HUES6 (cell line): ENCODE measurements around the gene SEMA5B.
A peak's percentile ranks its signal among the peaks of the same experiment; 100 is the strongest.

Source experiments
- H3K27ac ChIP-seq: 2 replicates; pipeline ENCODE4 v1.7.0; 2013; ENCODE audit warnings: low read depth, mild to moderate bottlenecking, low read length, inconsistent platforms
- H3K27me3 ChIP-seq: 2 replicates; pipeline ENCODE4 v1.6.1; 2013; ENCODE audit warnings: low read length; ENCODE audit not compliant: control insufficient read depth, insufficient read depth
- H3K36me3 ChIP-seq: 2 replicates; pipeline ENCODE4 v1.6.1; 2013; ENCODE audit warnings: low read length; ENCODE audit not compliant: control insufficient read depth, insufficient read depth
- H3K4me1 ChIP-seq: 2 replicates; pipeline ENCODE4 v1.6.1; 2013; ENCODE audit warnings: low read length; ENCODE audit not compliant: control insufficient read depth, insufficient read depth
- H3K4me3 ChIP-seq: 2 replicates; pipeline ENCODE4 v1.5.1; 2013; ENCODE audit warnings: low read depth, low read length
- H3K9ac ChIP-seq: one replicate; pipeline ENCODE4 v1.6.1; 2013; ENCODE audit warnings: mild to moderate bottlenecking, low read length
- H3K9me3 ChIP-seq: 2 replicates; pipeline ENCODE4 v1.6.1; 2013; ENCODE audit warnings: low read depth, low read length; ENCODE audit not compliant: control insufficient read depth, insufficient read depth

The SEMA5B gene

GRCh38 chr3:122923611-122924010 lies 104.0 kb downstream of the SEMA5B start:
- peaks cover 8% of the 10 kb centered on the region; the same call in 1 of the 2 replicates for H3K4me1 ChIP-seq
- no peaks in the 10 kb centered on the region for H3K36me3 ChIP-seq
- H3K27me3 ChIP-seq, result peaks cover 59% of the 10 kb centered on the region
- H3K9ac ChIP-seq, result no peak overlapping the region
- H3K27ac ChIP-seq, result no peak overlapping the region
- H3K9me3 ChIP-seq, result no peaks in the 10 kb centered on the region
- H3K4me3 ChIP-seq, result no peak overlapping the region

- Histone ChIP-seq H3K9me3 (no peaks in the 10 kb centered on the region), H3K4me3 (peak overlapping the region; percentile 62), H3K9ac (no peak overlapping the region), H3K27me3 (peaks cover 59% of the 10 kb centered on the region), H3K27ac (no peak overlapping the region), H3K4me1 (peaks cover 8% of the 10 kb centered on the region; the same call in 1 of the 2 replicates), H3K36me3 (no peaks in the 10 kb centered on the region)
Observed at GRCh38 chr3:122921791-122922651, 105.5 kb downstream of the SEMA5B start.

GRCh38 chr3:122920986-122921385 lies 106.6 kb downstream of the SEMA5B start:
- Histone ChIP-seq H3K9ac (no peak overlapping the region), H3K27ac (no peak overlapping the region), H3K36me3 (no peaks in the 10 kb centered on the region), H3K27me3 (peaks cover 57% of the 10 kb centered on the region), H3K4me1 (peaks cover 8% of the 10 kb centered on the region; the same call in 1 of the 2 replicates), H3K9me3 (no peaks in the 10 kb centered on the region), H3K4me3 (no peak overlapping the region)

- Histone ChIP-seq H3K4me3 (no peak overlapping the region), H3K36me3 (no peaks in the 10 kb centered on the region), H3K9ac (no peak overlapping the region), H3K9me3 (no peaks in the 10 kb centered on the region), H3K27ac (no peak overlapping the region), H3K4me1 (peaks cover 8% of the 10 kb centered on the region; the same call in 1 of the 2 replicates), H3K27me3 (peaks cover 43% of the 10 kb centered on the region)
Observed at GRCh38 chr3:122919291-122919610, 108.3 kb downstream of the SEMA5B start.

GRCh38 chr3:122918576-122919290 lies 108.8 kb downstream of the SEMA5B start:
- H3K9me3 ChIP-seq, result no peaks in the 10 kb centered on the region
- H3K4me3 ChIP-seq, result no peak overlapping the region
- peaks cover 8% of the 10 kb centered on the region; the same call in 1 of the 2 replicates for H3K4me1 ChIP-seq
- H3K9ac ChIP-seq, result no peak overlapping the region
- no peaks in the 10 kb centered on the region for H3K36me3 ChIP-seq
- H3K27me3 ChIP-seq, result peaks cover 43% of the 10 kb centered on the region
- H3K27ac ChIP-seq, result no peak overlapping the region

GRCh38 chr3:122917412-122917811 lies 110.2 kb downstream of the SEMA5B start:
- no peak overlapping the region for H3K4me3 ChIP-seq
- H3K27me3 ChIP-seq, result peaks cover 40% of the 10 kb centered on the region
- H3K36me3 ChIP-seq, result no peaks in the 10 kb centered on the region

GRCh38 chr3:122916580-122916979 lies 111.0 kb downstream of the SEMA5B start:
- Histone ChIP-seq H3K27me3 (peaks cover 33% of the 10 kb centered on the region), H3K9ac (no peak overlapping the region), H3K4me3 (no peak overlapping the region), H3K9me3 (no peaks in the 10 kb centered on the region), H3K27ac (no peak overlapping the region), H3K36me3 (no peaks in the 10 kb centered on the region), H3K4me1 (0 out of 2 replicates have a peak, but pooled peaks cover 3% of the 10 kb centered on the region)

More at GRCh38 chr3:122917412-122917811, 110.2 kb downstream of the SEMA5B start:
- H3K9ac ChIP-seq, result no peak overlapping the region
- H3K9me3 ChIP-seq, result no peaks in the 10 kb centered on the region
- H3K27ac ChIP-seq, result no peak overlapping the region
- H3K4me1 ChIP-seq, result peaks cover 8% of the 10 kb centered on the region; the same call in 1 of the 2 replicates

- H3K4me1 ChIP-seq, result no peaks in the 10 kb centered on the region
- H3K9ac ChIP-seq, result no peak overlapping the region
- H3K4me3 ChIP-seq, result no peak overlapping the region
- no peaks in the 10 kb centered on the region for H3K36me3 ChIP-seq
- no peaks in the 10 kb centered on the region for H3K9me3 ChIP-seq
- H3K27me3 ChIP-seq, result peaks cover 28% of the 10 kb centered on the region
- no peak overlapping the region for H3K27ac ChIP-seq
Observed at GRCh38 chr3:122916084-122916483, 111.5 kb downstream of the SEMA5B start.

- peaks cover 22% of the 10 kb centered on the region for H3K27me3 ChIP-seq
- no peak overlapping the region for H3K9ac ChIP-seq
- no peaks in the 10 kb centered on the region for H3K9me3 ChIP-seq
- no peak overlapping the region for H3K4me3 ChIP-seq
- H3K36me3 ChIP-seq, result no peaks in the 10 kb centered on the region
- no peaks in the 10 kb centered on the region for H3K4me1 ChIP-seq
- no peak overlapping the region for H3K27ac ChIP-seq
Observed at GRCh38 chr3:122915300-122916055, 112.1 kb downstream of the SEMA5B start.

- Histone ChIP-seq H3K27me3 (peaks cover 16% of the 10 kb centered on the region; the same call in 1 of the 2 replicates), H3K27ac (no peak overlapping the region), H3K4me1 (no peaks in the 10 kb centered on the region)
Observed at GRCh38 chr3:122913539-122914100, 113.9 kb downstream of the SEMA5B start.

More at GRCh38 chr3:122913539-122914100, 113.9 kb downstream of the SEMA5B start:
- Histone ChIP-seq H3K36me3 (no peaks in the 10 kb centered on the region), H3K4me3 (peak overlapping the region; percentile 33; the same call in 1 of the 2 replicates), H3K9me3 (no peaks in the 10 kb centered on the region), H3K9ac (no peak overlapping the region)
